GM23248 (cell line): Measurements from ENCODE around the gene USP32.

Source experiments
- EZH2 ChIP-seq: fragments of 200-600 bp; sonication (generic); IDR thresholded peaks from 2 replicates; pipeline ENCODE4 v1.6.1; 2018; ENCODE audit warnings: antibody characterized with exemption, mild to moderate bottlenecking; ENCODE audit not compliant: insufficient read depth, poor library complexity, severe bottlenecking
- EZH2phosphoT487 ChIP-seq: fragments of 200-600 bp; sonication (generic); IDR thresholded peaks from 2 replicates; pipeline ENCODE4 v1.6.1; 2018; ENCODE audit warnings: antibody characterized with exemption, moderate library complexity, mild to moderate bottlenecking, low read depth; ENCODE audit not compliant: insufficient read depth

- TF ChIP-seq EZH2 (no peak), EZH2phosphoT487 (no peak)
Observed at GRCh38 chr17:60252459-60252858, 139.5 kb downstream of the USP32 start.
